ENCODE data around the gene ABHD17A. TPM values are rescaled to one million over a fixed set of nuclear protein-coding genes. Genes with fewer than 3 reads are reported as not detected.

The ABHD17A gene
- total RNA-seq, 1 experiment from 2014 or later = 102 TPM

DNA sequence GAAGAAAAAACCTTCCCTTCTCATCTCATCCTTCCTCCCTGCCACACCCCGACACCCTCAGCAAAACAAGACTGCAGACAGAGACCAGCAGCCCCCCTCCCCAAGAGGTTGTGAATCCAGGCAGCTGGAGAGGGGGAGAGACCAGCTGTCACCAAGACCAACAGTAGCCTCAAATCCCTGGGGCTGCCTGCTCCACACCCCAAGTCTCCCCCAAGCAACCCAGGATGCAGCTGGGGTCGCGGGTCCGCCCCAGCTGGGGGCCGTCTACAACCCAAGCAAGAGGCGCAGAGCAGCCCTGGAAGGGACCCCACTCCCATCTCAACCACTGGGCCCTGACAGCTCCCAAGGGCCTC lies 29.0 kb downstream of the ABHD17A start:
- POLR2A ChIA-PET (ENCODE audit: unreplicated experiment) = no interaction called here
- CTCF ChIA-PET = no interaction called here
- H3K4me2 ChIP-seq (ENCODE audit: low read length) = no peak overlapping the region
- DNase-seq (no peak), ATAC-seq (no peak)
- H3K9me3 ChIP-seq (ENCODE audit: low read length) = no peaks in the 10 kb centered on the region
- TF ChIP-seq, protein P1, sequence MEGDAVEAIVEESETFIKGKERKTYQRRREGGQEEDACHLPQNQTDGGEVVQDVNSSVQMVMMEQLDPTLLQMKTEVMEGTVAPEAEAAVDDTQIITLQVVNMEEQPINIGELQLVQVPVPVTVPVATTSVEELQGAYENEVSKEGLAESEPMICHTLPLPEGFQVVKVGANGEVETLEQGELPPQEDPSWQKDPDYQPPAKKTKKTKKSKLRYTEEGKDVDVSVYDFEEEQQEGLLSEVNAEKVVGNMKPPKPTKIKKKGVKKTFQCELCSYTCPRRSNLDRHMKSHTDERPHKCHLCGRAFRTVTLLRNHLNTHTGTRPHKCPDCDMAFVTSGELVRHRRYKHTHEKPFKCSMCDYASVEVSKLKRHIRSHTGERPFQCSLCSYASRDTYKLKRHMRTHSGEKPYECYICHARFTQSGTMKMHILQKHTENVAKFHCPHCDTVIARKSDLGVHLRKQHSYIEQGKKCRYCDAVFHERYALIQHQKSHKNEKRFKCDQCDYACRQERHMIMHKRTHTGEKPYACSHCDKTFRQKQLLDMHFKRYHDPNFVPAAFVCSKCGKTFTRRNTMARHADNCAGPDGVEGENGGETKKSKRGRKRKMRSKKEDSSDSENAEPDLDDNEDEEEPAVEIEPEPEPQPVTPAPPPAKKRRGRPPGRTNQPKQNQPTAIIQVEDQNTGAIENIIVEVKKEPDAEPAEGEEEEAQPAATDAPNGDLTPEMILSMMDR (conservative IDR thresholded peaks at IDR 0.05; ENCODE audit: low read depth, low read length) = no peak
- no peak for TF ChIP-seq EZH2 (IDR thresholded peaks at IDR 0.05; ENCODE audit: low read length, unreplicated experiment)
- TF ChIP-seq EZH2phosphoT487 (IDR thresholded peaks at IDR 0.05; ENCODE audit: borderline replicate concordance, low read length) = no peak
- H3K27ac ChIP-seq (ENCODE audit: low read length) = no peak overlapping the region
- H3F3A ChIP-seq (ENCODE audit: low read length, unreplicated experiment) = no peaks in the 10 kb centered on the region
- H3K9me2 ChIP-seq (replicated peaks; ENCODE audit: low read length) = no peaks in the 10 kb centered on the region
- H3K4me3 ChIP-seq (ENCODE audit: low read length) = no peak overlapping the region
- intact Hi-C loops (cut with micrococcal nuclease) = no loop called here
- no peak overlapping the region for H3K9ac ChIP-seq (ENCODE audit: low read length)
- H3K4me1 ChIP-seq (ENCODE audit: insufficient read depth, low read length) = peaks cover 15% of the 10 kb centered on the region; the same call in 1 of the 2 replicates
- H4K20me1 ChIP-seq (ENCODE audit: low read length) = peaks cover 20% of the 10 kb centered on the region
- no peaks in the 10 kb centered on the region for H3K27me3 ChIP-seq (ENCODE audit: low read length)
- BruUV-seq (replicated peaks) = no TSS peak
- H2AFZ ChIP-seq (ENCODE audit: low read length) = no peak overlapping the region
- H3K79me2 ChIP-seq (ENCODE audit: low read length) = peaks cover 72% of the 10 kb centered on the region
- H3K36me3 ChIP-seq (ENCODE audit: low read depth, low read length) = no peaks in the 10 kb centered on the region

DNA sequence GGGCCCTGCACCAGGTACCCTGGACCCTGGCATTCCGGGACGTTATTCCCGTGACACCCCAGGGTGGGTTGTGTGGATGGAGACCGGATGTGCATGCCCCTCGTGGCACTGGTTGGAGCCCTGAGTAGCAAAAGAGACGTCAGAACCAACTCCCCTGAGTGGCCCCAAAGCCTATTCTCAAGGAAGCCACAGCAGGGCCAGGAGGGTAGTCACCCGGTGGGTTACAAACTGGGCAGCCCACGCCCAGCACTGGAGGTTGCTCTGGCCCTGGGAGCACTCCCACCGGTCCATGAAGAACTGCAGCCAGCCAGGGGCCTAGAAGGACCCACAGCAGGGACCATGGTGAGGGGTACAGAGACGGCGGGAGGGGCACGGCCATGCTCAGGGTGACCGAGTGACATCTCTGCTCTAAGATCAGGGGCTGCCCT lies 29.5 kb downstream of the ABHD17A start:
- ATAC-seq (no peak), DNase-seq (no peak)
- TF ChIP-seq EZH2 (IDR thresholded peaks at IDR 0.05; ENCODE audit: low read length, unreplicated experiment) (no peak), EZH2phosphoT487 (IDR thresholded peaks at IDR 0.05; ENCODE audit: borderline replicate concordance, low read length) (no peak)
- TF ChIP-seq, protein P1 (conservative IDR thresholded peaks at IDR 0.05; ENCODE audit: low read depth, low read length) = no peak
- ChIA-PET CTCF (no interaction called here), POLR2A (ENCODE audit: unreplicated experiment) (no interaction called here)
- Histone ChIP-seq H3F3A (ENCODE audit: low read length, unreplicated experiment) (no peaks in the 10 kb centered on the region), H3K9me3 (ENCODE audit: low read length) (no peaks in the 10 kb centered on the region), H3K79me2 (ENCODE audit: low read length) (peaks cover 67% of the 10 kb centered on the region), H3K4me1 (ENCODE audit: insufficient read depth, low read length) (peaks cover 15% of the 10 kb centered on the region; the same call in 1 of the 2 replicates), H3K4me3 (ENCODE audit: low read length) (no peak overlapping the region), H3K27ac (ENCODE audit: low read length) (no peak overlapping the region), H2AFZ (ENCODE audit: low read length) (no peak overlapping the region), H3K36me3 (ENCODE audit: low read depth, low read length) (no peaks in the 10 kb centered on the region), H3K4me2 (ENCODE audit: low read length) (no peak overlapping the region), H4K20me1 (ENCODE audit: low read length) (peaks cover 15% of the 10 kb centered on the region), H3K9me2 (replicated peaks; ENCODE audit: low read length) (no peaks in the 10 kb centered on the region), H3K27me3 (ENCODE audit: low read length) (no peaks in the 10 kb centered on the region), H3K9ac (ENCODE audit: low read length) (no peak overlapping the region)
- no TSS peak for BruUV-seq (replicated peaks)
- intact Hi-C loops (cut with micrococcal nuclease) = no loop called here

GRCh38 chr19:1855040-1855827 lies 30.1 kb downstream of the ABHD17A start:
- peaks cover 9% of the 10 kb centered on the region; the same call in 1 of the 2 replicates for H3K4me1 ChIP-seq (ENCODE audit: insufficient read depth, low read length)
- no TSS peak for BruUV-seq (replicated peaks)
- intact Hi-C loops (cut with micrococcal nuclease) = no loop called here
- no peaks in the 10 kb centered on the region for H3K27me3 ChIP-seq (ENCODE audit: low read length)
- peaks cover 61% of the 10 kb centered on the region for H3K79me2 ChIP-seq (ENCODE audit: low read length)
- no peak overlapping the region for H2AFZ ChIP-seq (ENCODE audit: low read length)
- ATAC-seq = peak; percentile 60
- no peaks in the 10 kb centered on the region for H3K9me2 ChIP-seq (replicated peaks; ENCODE audit: low read length)
- H3K36me3 ChIP-seq (ENCODE audit: low read depth, low read length) = no peaks in the 10 kb centered on the region
- H3F3A ChIP-seq (ENCODE audit: low read length, unreplicated experiment) = no peaks in the 10 kb centered on the region
- DNase-seq = peak; percentile 38
- CTCF ChIA-PET = no interaction called here
- H3K4me3 ChIP-seq (ENCODE audit: low read length) = no peak overlapping the region
- no peaks in the 10 kb centered on the region for H3K9me3 ChIP-seq (ENCODE audit: low read length)
- TF ChIP-seq EZH2 (IDR thresholded peaks at IDR 0.05; ENCODE audit: low read length, unreplicated experiment) (no peak), EZH2phosphoT487 (IDR thresholded peaks at IDR 0.05; ENCODE audit: borderline replicate concordance, low read length) (no peak)
- TF ChIP-seq, protein P1 (conservative IDR thresholded peaks at IDR 0.05; ENCODE audit: low read depth, low read length) = no peak
- no peak overlapping the region for H3K9ac ChIP-seq (ENCODE audit: low read length)
- no peak overlapping the region for H3K4me2 ChIP-seq (ENCODE audit: low read length)
- POLR2A ChIA-PET (ENCODE audit: unreplicated experiment) = interaction anchor here (0.6 kb wide), 1 partner anchor 197 kb away, joined by 6 read pairs; no protein-coding TSS in a partner anchor
- H3K27ac ChIP-seq (ENCODE audit: low read length) = no peak overlapping the region
- peaks cover 9% of the 10 kb centered on the region; the same call in 1 of the 2 replicates for H4K20me1 ChIP-seq (ENCODE audit: low read length)

All from PC-3 (cell line).